Measurements from ENCODE around the gene BMF. TPM values are rescaled to one million over a fixed set of nuclear protein-coding genes. Genes with fewer than 3 reads are reported as not detected.
"Not testable (repeated sequence)": the region's sequence is repeated elsewhere in the genome, so short reads cannot be mapped to it uniquely, and the experiment has no call there.

The BMF gene
- total RNA-seq, 1 experiment from 2014 or later: 13.2 TPM

GRCh38 chr15:40142428-40142827 lies 33.7 kb upstream of the BMF start:
- WGBS (ENCODE audit: extremely low coverage, insufficient read length, low lambda C conversion rate): no CpG with 5 or more reads among the region's 5 CpGs
- H3K4ac ChIP-seq (ENCODE audit: low read depth, low read length): no peak overlapping the region
- DNase-seq: no peak

DNA sequence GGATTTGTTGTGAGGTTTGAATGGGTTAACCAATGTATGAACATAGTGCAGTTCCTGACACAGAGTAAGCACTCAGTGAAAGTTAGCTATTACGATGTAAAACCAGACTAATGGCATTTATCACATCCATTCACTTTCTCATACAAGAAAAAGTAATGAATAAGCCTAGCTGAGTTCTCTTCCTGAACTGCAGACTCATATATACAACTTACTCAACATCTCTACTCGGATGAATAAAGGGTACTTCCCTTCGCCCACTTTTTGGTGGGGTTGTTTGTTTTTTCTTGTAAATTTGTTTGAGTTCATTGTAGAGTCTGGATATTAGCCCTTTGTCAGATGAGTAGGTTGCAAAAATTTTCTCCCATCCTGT lies 29.5 kb upstream of the BMF start:
- not testable (repeated sequence) for H3K14ac ChIP-seq (ENCODE audit: insufficient read depth, low read length); H3K4me1 ChIP-seq (ENCODE audit: insufficient read depth, low read length); H3K79me2 ChIP-seq (ENCODE audit: insufficient read depth, low read length); H2BK20ac ChIP-seq (ENCODE audit: low read depth, low read length, poor library complexity, severe bottlenecking); H2AK5ac ChIP-seq (ENCODE audit: insufficient read length, low read length); H2AFZ ChIP-seq (ENCODE audit: low read length); H2BK120ac ChIP-seq (ENCODE audit: low read depth, low read length, poor library complexity, severe bottlenecking); H3K27ac ChIP-seq (ENCODE audit: insufficient read length, low read depth, low read length); H3K27me3 ChIP-seq (ENCODE audit: insufficient read depth, low read length); H3T11ph ChIP-seq (ENCODE audit: low read length); H3K27ac Mint-ChIP-seq; H3K18ac ChIP-seq (ENCODE audit: insufficient read length, low read depth, low read length); H3K36me3 Mint-ChIP-seq (ENCODE audit: insufficient read depth in 1 of 3, low read depth in 3 of 3); H3K56ac ChIP-seq (ENCODE audit: insufficient read length, low read depth, low read length); H3K9me3 ChIP-seq (ENCODE audit: control insufficient read depth, low read depth, low read length); H3K4me1 Mint-ChIP-seq; H3K4me2 ChIP-seq (ENCODE audit: insufficient read depth, insufficient read length, low read length); H3K27me3 Mint-ChIP-seq (ENCODE audit: low read depth); H3K4ac ChIP-seq (ENCODE audit: low read depth, low read length); H2BK12ac ChIP-seq (ENCODE audit: insufficient read length, low read depth, low read length); H3K23ac ChIP-seq (ENCODE audit: insufficient read length, low read depth, low read length); H3K79me1 ChIP-seq (ENCODE audit: insufficient read depth, low read depth, low read length, poor library complexity, severe bottlenecking); H3K23me2 ChIP-seq (ENCODE audit: insufficient read length, low read depth, low read length, poor library complexity, severe bottlenecking); H2BK15ac ChIP-seq (ENCODE audit: low read depth, low read length); H3K4me3 Mint-ChIP-seq; H2BK5ac ChIP-seq (ENCODE audit: insufficient read length, low read length); H3K9me3 Mint-ChIP-seq; DNase-seq; H4K91ac ChIP-seq (ENCODE audit: insufficient read length, low read depth, low read length); H4K20me1 ChIP-seq (ENCODE audit: control insufficient read depth, insufficient read depth, insufficient read length); H4K8ac ChIP-seq (replicated peaks; ENCODE audit: insufficient read length, low read depth, low read length); H4K5ac ChIP-seq (ENCODE audit: insufficient read length, low read depth, low read length); H3K9ac ChIP-seq (ENCODE audit: extremely low read depth, insufficient read length, low read length)
- WGBS (ENCODE audit: extremely low coverage, insufficient read length, low lambda C conversion rate): no CpG with 5 or more reads among the region's 3 CpGs

More at GRCh38 chr15:40142428-40142827, 33.7 kb upstream of the BMF start:
- H3K27ac Mint-ChIP-seq: no peak overlapping the region; a peak in 1 of 7 replicates
- H3K9me3 Mint-ChIP-seq: no peaks in the 10 kb centered on the region
- H3K27me3 Mint-ChIP-seq (ENCODE audit: low read depth): no peaks in the 10 kb centered on the region
- H3K4me2 ChIP-seq (ENCODE audit: insufficient read depth, insufficient read length, low read length): no peak overlapping the region
- H2BK5ac ChIP-seq (ENCODE audit: insufficient read length, low read length): no peak overlapping the region
- H3K23ac ChIP-seq (ENCODE audit: insufficient read length, low read depth, low read length): no peak overlapping the region
- no peaks in the 10 kb centered on the region for H3K23me2 ChIP-seq (ENCODE audit: insufficient read length, low read depth, low read length, poor library complexity, severe bottlenecking)
- H4K20me1 ChIP-seq (ENCODE audit: control insufficient read depth, insufficient read depth, insufficient read length): no peaks in the 10 kb centered on the region
- H4K5ac ChIP-seq (ENCODE audit: insufficient read length, low read depth, low read length): no peak overlapping the region
- no peak overlapping the region for H2BK120ac ChIP-seq (ENCODE audit: low read depth, low read length, poor library complexity, severe bottlenecking)
- H3K9me3 ChIP-seq (ENCODE audit: control insufficient read depth, low read depth, low read length): no peaks in the 10 kb centered on the region
- no peak overlapping the region for H4K91ac ChIP-seq (ENCODE audit: insufficient read length, low read depth, low read length)
- H2AK5ac ChIP-seq (ENCODE audit: insufficient read length, low read length): no peak overlapping the region
- no peak overlapping the region for H3K9ac ChIP-seq (ENCODE audit: extremely low read depth, insufficient read length, low read length)
- H3K56ac ChIP-seq (ENCODE audit: insufficient read length, low read depth, low read length): no peak overlapping the region
- H4K8ac ChIP-seq (replicated peaks; ENCODE audit: insufficient read length, low read depth, low read length): no peak overlapping the region
- H3K4me3 Mint-ChIP-seq: no peak overlapping the region
- no peak overlapping the region for H2BK15ac ChIP-seq (ENCODE audit: low read depth, low read length)
- no peak overlapping the region for H2BK12ac ChIP-seq (ENCODE audit: insufficient read length, low read depth, low read length)
- H3K4me1 ChIP-seq (ENCODE audit: insufficient read depth, low read length): no peaks in the 10 kb centered on the region
- no peaks in the 10 kb centered on the region for H3K27me3 ChIP-seq (ENCODE audit: insufficient read depth, low read length)
- TF ChIP-seq, protein P1, sequence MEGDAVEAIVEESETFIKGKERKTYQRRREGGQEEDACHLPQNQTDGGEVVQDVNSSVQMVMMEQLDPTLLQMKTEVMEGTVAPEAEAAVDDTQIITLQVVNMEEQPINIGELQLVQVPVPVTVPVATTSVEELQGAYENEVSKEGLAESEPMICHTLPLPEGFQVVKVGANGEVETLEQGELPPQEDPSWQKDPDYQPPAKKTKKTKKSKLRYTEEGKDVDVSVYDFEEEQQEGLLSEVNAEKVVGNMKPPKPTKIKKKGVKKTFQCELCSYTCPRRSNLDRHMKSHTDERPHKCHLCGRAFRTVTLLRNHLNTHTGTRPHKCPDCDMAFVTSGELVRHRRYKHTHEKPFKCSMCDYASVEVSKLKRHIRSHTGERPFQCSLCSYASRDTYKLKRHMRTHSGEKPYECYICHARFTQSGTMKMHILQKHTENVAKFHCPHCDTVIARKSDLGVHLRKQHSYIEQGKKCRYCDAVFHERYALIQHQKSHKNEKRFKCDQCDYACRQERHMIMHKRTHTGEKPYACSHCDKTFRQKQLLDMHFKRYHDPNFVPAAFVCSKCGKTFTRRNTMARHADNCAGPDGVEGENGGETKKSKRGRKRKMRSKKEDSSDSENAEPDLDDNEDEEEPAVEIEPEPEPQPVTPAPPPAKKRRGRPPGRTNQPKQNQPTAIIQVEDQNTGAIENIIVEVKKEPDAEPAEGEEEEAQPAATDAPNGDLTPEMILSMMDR (conservative IDR thresholded peaks at IDR 0.05): no peak
- H2BK20ac ChIP-seq (ENCODE audit: low read depth, low read length, poor library complexity, severe bottlenecking): no peak overlapping the region
- H3K79me2 ChIP-seq (ENCODE audit: insufficient read depth, low read length): no peaks in the 10 kb centered on the region
- no peaks in the 10 kb centered on the region for H3K79me1 ChIP-seq (ENCODE audit: insufficient read depth, low read depth, low read length, poor library complexity, severe bottlenecking)
- no peak overlapping the region for H3K27ac ChIP-seq (ENCODE audit: insufficient read length, low read depth, low read length)
- H2AFZ ChIP-seq (ENCODE audit: low read length): no peak overlapping the region
- no peak overlapping the region for H3T11ph ChIP-seq (ENCODE audit: low read length)
- no peak overlapping the region for H3K14ac ChIP-seq (ENCODE audit: insufficient read depth, low read length)
- H3K18ac ChIP-seq (ENCODE audit: insufficient read length, low read depth, low read length): no peak overlapping the region
- no peaks in the 10 kb centered on the region; a peak in 1 of 7 replicates for H3K36me3 Mint-ChIP-seq (ENCODE audit: insufficient read depth in 1 of 3, low read depth in 3 of 3)
- H3K4me1 Mint-ChIP-seq: peaks cover 0 to 3% of the 10 kb centered on the region in 2 experiments; a peak in 1 of 4 replicates

Measured in H9 (cell line).